SW480 (cell line): ENCODE results near the gene VWA7.
"Not testable (repeated sequence)": the region's sequence is repeated elsewhere in the genome, so short reads cannot be mapped to it uniquely, and the experiment has no call there.

ENCODE experiments used
- DNase-seq: peaks from one replicate; pipeline ENCODE4 v3.0.0-alpha.2; 2016; ENCODE audit warnings: low spot score

VWA7 gene

DNA sequence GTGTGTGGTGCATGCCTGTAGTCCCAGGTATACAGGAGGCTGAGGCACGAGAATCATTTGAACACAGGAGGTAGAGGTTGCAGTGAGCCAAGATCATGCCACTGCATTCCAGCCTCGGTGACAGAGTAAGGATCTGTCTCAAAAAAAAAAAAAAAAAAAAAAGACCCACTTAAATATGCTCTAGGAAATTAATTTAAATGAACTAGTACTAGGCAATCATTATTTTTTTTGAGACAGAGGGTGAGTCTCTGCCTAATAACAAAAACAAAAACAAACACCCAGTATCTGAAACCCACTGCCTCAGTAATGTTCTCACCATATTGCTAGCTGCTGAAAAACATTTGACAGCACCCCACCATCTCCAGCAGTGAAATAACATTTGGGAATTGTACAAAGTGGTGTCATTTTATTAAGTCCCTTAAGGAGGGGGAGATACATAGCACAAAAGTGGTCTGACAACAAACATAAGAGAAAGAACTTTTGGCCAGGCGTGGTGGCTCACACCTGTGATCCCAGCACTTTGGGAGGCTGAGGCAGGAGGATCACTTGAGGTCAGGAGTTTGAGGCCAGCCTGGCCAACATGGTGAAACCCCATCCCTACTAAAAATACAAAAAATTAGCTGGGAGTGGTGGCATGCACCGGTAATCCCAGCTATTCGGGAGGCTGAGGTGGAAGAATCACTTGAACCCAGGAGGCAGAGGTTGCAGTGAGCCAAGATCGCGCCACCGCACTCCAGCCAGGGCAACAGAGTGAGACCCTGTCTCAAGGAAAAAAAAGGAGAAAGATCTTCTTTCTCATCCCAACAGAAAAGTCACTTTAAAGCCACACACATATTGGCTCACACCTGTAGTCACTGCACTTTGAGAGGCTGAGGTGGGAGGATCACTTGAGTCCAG, 24.2 kb upstream of the VWA7 start:
- DNase-seq = not testable (repeated sequence)

GRCh38 chr6:31799781-31800180, 22.7 kb upstream of the VWA7 start:
- DNase-seq = no peak

DNA sequence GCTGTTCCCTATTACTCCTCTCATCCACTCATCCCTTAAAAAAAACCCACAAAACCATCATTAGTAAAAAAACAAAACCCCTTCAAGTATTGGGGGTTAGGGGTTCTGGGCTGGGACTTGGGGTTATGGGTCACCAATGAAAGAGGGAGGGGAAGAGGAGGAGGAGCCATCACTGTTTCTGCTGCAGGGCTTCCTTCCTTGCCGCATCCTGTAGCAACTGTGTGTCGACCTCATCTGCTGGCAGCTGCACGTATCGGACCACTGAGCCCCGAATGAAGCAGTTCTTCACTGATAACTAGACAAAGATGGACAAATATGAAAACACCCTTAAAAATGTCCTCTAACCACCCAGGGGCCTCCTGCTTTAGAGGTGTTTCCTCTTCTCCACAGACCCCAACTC, 20.5 kb upstream of the VWA7 start:
- no peak for DNase-seq

- no peak for DNase-seq
These were observed 19.9 kb upstream of the VWA7 start for GRCh38 chr6:31796993-31797385.

DNA sequence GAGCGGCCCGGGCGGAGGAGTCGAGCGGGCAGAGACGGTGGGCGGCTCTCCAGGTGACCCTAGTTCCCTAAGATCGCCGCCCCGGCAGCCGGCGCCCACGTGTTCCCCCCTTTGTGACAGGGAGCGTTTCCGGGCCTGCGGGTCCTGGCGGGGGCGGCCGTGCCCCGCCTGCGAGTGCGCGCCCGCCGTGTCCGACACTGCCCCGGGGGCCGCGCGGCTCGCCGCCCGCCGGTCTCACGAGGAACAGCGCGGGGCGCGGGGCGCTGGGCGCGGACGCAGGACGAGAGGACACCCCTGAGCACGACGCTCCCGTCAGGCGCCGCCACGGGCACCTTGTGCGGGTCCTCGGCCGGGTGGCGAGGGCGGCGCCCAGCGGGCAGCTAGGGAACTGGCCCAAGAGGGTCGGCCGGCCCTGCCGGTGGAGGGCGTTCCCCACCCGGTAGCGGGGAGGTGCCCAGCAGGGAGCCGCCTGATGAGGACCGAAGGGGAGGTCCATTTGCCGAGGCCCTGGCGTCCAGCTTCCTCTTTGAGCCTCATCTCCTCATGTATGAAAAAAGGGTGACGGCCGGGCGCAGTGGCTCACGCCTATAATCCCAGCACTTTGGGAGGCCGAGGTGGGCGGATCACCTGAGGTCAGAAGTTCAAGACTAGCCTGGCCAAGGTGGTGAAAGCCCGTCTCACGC, 18.6 kb upstream of the VWA7 start, which contains the start of gene VARS1:
TSS of gene VARS1 (minus strand) at position 137 of the 683 bp plus-strand sequence. CDS start 535 bp downstream, outside the sequence.
- peak; percentile 88 for DNase-seq

- no peak for DNase-seq
These were observed 17.9 kb upstream of the VWA7 start for GRCh38 chr6:31794866-31795615.

DNA sequence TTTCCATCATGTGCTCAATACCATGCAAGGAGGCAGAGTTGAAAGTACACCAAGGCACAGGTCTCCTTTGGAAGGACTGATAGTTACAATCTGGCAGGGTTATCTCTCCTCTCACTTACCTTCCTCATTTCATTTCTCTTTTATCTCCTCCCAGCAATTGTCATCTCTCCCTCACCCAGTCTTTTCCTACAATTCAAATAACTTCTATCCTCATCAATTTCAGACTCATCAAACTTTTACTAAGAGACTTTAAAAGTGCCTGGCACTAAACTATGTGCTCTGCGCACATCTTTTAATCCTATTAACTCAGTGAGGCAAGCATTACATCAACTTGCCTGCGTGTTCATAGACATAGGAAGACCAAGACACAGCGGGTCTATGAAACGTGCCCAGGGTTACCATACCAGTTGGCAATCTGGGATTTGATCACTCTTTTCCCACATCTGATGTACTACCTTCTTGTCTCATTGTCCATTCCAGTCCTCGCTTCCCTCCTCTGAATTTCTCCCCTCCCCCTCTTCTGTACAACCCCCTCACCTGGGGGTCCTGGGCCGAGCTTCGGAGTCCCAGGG, 17.3 kb upstream of the VWA7 start:
- DNase-seq = peak; percentile 36

DNA sequence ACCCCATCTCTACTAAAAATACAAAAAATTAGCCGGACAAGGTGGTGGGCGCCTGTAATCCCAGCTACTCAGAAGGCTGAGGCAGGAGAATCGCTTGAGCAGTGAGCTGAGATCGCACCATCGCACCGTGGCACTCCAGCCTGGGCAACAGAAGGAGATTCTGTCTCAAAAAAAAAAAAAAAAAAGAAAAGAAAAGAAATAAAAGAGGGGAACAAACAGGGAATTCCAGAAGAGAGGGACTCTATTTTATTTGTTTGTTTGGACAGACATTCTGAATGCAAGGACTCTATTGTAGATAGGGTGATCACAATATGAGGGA, 16.8 kb upstream of the VWA7 start:
- DNase-seq = not testable (repeated sequence)

DNA sequence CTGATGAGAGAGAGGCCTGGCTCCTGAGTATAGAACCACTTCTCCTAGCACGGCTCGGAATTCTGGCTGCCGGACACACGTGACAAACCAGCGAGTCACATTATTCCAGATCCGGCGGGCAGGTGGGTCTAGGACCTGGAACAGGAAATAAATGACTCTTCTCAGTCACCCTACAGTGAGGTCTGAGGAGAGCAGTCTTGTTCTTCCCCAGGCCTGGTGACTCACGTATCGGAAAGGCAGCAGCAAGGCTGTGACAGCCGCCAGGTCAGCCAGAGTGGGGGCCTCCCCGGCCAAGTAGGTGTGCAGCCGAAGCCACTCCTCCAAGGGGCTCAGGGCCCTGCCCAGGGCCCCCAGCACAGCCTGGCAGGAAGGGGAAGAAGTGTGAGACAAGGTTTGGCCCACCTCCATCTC, 15.6 kb upstream of the VWA7 start:
- DNase-seq = no peak

GRCh38 chr6:31792090-31792374, 14.9 kb upstream of the VWA7 start:
- no peak for DNase-seq

DNA sequence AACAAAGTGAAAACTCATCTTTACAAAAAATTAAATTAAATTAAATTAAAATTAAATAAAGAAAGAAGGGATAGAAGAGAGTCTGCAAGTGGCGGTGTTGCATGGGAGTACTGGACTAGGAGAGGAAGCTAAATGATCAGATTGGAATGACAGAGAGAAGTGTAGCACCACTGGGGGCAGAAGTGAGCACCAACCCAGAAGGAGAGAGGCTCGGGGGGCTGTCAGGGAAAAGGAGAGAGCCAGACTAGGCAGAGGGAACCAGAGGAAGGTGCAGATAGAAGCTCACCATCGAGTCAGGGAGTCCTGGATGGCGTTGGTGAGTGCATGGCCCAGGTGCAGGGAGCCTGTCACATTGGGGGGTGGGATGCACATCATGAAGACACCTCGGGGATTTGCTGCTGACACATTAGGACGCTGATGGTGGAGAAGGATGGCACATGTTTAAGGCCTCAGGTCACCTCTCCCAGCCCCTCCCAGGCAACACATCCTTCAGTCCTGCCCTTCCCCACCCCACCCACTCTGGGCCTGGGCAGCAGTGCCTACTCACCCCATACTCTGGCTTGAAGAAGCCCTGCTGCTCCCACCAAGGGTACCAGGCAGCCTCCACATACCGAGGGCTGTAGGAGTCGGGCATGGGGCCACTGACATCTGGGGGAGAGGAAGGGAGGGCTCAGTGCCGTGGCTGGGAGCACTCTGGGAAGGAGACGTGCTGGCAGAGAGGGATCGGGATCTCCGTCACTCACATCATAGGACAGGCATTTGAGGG, 14.4 kb upstream of the VWA7 start:
- DNase-seq = peak; percentile 50

GRCh38 chr6:31785475-31785874, 8.3 kb upstream of the VWA7 start:
- no peak for DNase-seq

- DNase-seq = no peak
These were observed 7.2 kb upstream of the VWA7 start for GRCh38 chr6:31784098-31784925.

GRCh38 chr6:31782126-31782855, 5.2 kb upstream of the VWA7 start:
- DNase-seq = no peak

DNA sequence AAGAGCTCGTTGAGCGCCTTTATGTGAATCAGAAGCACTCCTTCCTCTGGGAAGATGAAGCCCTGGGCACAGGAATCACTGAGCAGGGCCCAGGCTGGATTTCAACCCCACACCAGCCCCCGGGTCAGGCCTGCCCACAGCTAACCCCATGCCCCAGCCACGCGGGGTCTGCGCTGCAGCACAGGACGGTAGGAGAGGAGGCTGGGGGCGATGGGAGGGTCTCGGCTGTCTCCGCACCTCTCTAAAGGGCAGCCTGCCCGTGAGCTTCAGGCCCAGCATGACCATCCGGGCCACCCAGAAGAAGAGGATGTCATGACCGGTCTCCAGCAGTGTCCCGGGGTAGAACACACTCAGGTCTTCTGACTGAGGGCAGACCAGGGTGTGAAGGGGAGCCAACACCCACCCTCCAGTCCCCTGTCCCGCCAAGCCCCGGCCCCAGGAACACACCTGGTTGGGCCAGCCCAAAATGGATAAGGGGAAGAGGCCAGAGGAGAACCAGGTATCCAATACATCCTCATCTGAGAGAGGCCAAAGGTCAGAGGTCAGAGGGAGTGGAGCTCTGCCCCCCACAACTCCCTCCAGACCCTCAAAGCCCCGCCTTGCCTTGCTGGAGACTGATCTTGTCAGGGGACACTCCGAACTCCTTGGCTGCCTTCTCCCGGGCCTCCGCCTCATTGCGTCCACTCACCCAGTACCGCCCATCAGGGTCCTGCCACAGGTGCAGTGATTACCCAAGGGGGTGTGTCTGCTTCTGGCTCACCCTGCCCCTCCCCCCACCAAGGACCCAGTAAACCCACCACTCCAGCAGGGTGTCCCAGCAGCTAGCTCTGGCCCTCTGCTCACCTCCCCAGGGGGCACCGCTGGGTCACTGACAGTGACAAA, 4.4 kb upstream of the VWA7 start:
- DNase-seq = no peak

GRCh38 chr6:31780507-31781243, 3.5 kb upstream of the VWA7 start:
- no peak for DNase-seq

- DNase-seq = no peak
These were observed 2.8 kb upstream of the VWA7 start for GRCh38 chr6:31779908-31780307.
